H1 (cell line): Measurements from ENCODE around the gene EXOSC7. TPM values are rescaled to one million over a fixed set of nuclear protein-coding genes. Genes with fewer than 3 reads are reported as not detected.

ENCODE experiments used
- BACH1 ChIP-seq: IDR thresholded peaks from 2 replicates; pipeline ENCODE4 v1.6.1; 2012; ENCODE audit warnings: low read length, improper control_type of control experiment
- BRCA1 ChIP-seq: IDR thresholded peaks from 2 replicates; pipeline ENCODE4 v1.6.1; 2012; ENCODE audit warnings: low read depth, low read length, improper control_type of control experiment
- CBX5 ChIP-seq: fragments of 300-800, 300-1000 bp; sonication (generic); IDR thresholded peaks from 2 replicates; pipeline ENCODE4 v1.7.1; 2016; ENCODE audit warnings: antibody characterized with exemption, low read length, low read depth
- CHD2 ChIP-seq: IDR thresholded peaks from 2 replicates; pipeline ENCODE4 v1.6.1; 2012; ENCODE audit warnings: low read length, improper control_type of control experiment
- CREB1 ChIP-seq: IDR thresholded peaks from 2 replicates; pipeline ENCODE4 v1.6.1; 2012; ENCODE audit warnings: inconsistent platforms
- EP300 ChIP-seq, 2 experiments: IDR thresholded peaks; 1 replicate in 1 of 2; 2 replicates in 1 of 2; pipeline ENCODE4 v1.6.1; 2011 to 2012; ENCODE audit warnings: low read depth in 2 of 2, low read length in 2 of 2, mild to moderate bottlenecking in 2 of 2, borderline replicate concordance in 1 of 2, inconsistent platforms in 1 of 2, moderate library complexity in 1 of 2
- GTF2F1 ChIP-seq: IDR thresholded peaks from 2 replicates; pipeline ENCODE4 v1.6.1; 2012; ENCODE audit warnings: low read depth, low read length, improper control_type of control experiment, borderline replicate concordance
- KDM1A ChIP-seq: fragments of 200-600, 300-600 bp; sonication (generic); IDR thresholded peaks from 2 replicates; pipeline ENCODE4 v1.7.1; 2016; ENCODE audit warnings: mild to moderate bottlenecking, low read length, borderline replicate concordance
- KDM5A ChIP-seq: fragments of 200-600 bp; IDR thresholded peaks from 2 replicates; pipeline ENCODE4 v1.7.1; 2012; ENCODE audit warnings: mild to moderate bottlenecking, low read length, inconsistent platforms, mixed read lengths
- PHF8 ChIP-seq: fragments of 200-600 bp; sonication (generic); conservative IDR thresholded peaks from 2 replicates; pipeline ENCODE4 v1.7.1; 2012; ENCODE audit warnings: low read depth, mild to moderate bottlenecking, inconsistent platforms, low read length, moderate library complexity
- POLR2A ChIP-seq, 2 experiments: IDR thresholded peaks; 1 replicate in 1 of 2; 2 replicates in 1 of 2; pipeline ENCODE4 v1.6.1; 2011; ENCODE audit warnings: low read depth in 2 of 2, low read length in 2 of 2, mild to moderate bottlenecking in 2 of 2; ENCODE audit errors: control extremely low read depth in 1 of 2
- POU5F1 ChIP-seq: IDR thresholded peaks from 2 replicates; pipeline ENCODE4 v1.6.1; 2011; ENCODE audit warnings: low read depth, mild to moderate bottlenecking, low read length, moderate library complexity
- SAP30 ChIP-seq: fragments of 300-600 bp; sonication (generic); IDR thresholded peaks from 2 replicates; pipeline ENCODE4 v1.7.1; 2012; ENCODE audit warnings: low read length, moderate library complexity, mild to moderate bottlenecking, inconsistent platforms; ENCODE audit not compliant: insufficient read depth, insufficient replicate concordance
- SIN3A ChIP-seq, 2 experiments: IDR thresholded peaks in 1 of 2; conservative IDR thresholded peaks in 1 of 2; 2 replicates each; pipeline ENCODE4 v1.6.1; 2011 to 2012; ENCODE audit warnings: low read length in 2 of 2, improper control_type of control experiment in 1 of 2, low read depth in 1 of 2, mild to moderate bottlenecking in 1 of 2
- SRF ChIP-seq: IDR thresholded peaks from 2 replicates; pipeline ENCODE4 v1.6.1; 2011; ENCODE audit warnings: mild to moderate bottlenecking, low read depth, low read length, moderate library complexity
- TAF7 ChIP-seq: optimal IDR thresholded peaks from 2 replicates; pipeline ENCODE3; 2011; ENCODE audit warnings: low read depth, mild to moderate bottlenecking, inconsistent platforms, low read length, moderate library complexity, borderline replicate concordance
- TBP ChIP-seq: IDR thresholded peaks from 2 replicates; pipeline ENCODE4 v1.6.1; 2011; ENCODE audit warnings: low read depth, low read length, improper control_type of control experiment
- polyA plus RNA-seq, 7 experiments: library from polyadenylated mRNA; depleted of rRNA in 3 of 7; stranded (reverse) in 5 of 7; unstranded in 2 of 7; fragments of >200 nt in 5 of 7; fragments of 200-250 nt in 2 of 7; gene quantifications; 1 replicate in 5 of 7; 2 replicates in 1 of 7; 4 replicates in 1 of 7; pipeline versions ENCODE4 v1.2.1 to v1.2.3, GENCODE V29; 2011 to 2013; ENCODE audit warnings: missing spikeins in 2 of 7, mixed read lengths in 2 of 7
- total RNA-seq: library from RNA; stranded (reverse); fragmentation: NEBNext Ultra II Directional; extraction: Animal tissue kit (Norgen Biotek cat#: 25700); gene quantifications from 2 replicates; pipeline ENCODE4 v1.2.1, GENCODE V29; 2021
- TF ChIP-seq, protein P1 (sequence below): IDR thresholded peaks from 2 replicates; pipeline ENCODE4 v1.6.1; 2012; ENCODE audit warnings: inconsistent platforms
- TF ChIP-seq, protein P2 (sequence below): IDR thresholded peaks from 2 replicates; pipeline ENCODE4 v1.6.1; 2012; ENCODE audit warnings: inconsistent platforms
- TF ChIP-seq, protein P3 (sequence below): IDR thresholded peaks from 2 replicates; pipeline ENCODE4 v1.6.1; 2011; ENCODE audit warnings: low read depth, mild to moderate bottlenecking, low read length; ENCODE audit not compliant: insufficient read depth

Gene EXOSC7
- total and polyA plus RNA-seq, 2 of the 8 experiments (the other 6 are each of a cell fraction or from before 2014, with no cell fraction given), result 92.7 to 94.5 TPM

DNA sequence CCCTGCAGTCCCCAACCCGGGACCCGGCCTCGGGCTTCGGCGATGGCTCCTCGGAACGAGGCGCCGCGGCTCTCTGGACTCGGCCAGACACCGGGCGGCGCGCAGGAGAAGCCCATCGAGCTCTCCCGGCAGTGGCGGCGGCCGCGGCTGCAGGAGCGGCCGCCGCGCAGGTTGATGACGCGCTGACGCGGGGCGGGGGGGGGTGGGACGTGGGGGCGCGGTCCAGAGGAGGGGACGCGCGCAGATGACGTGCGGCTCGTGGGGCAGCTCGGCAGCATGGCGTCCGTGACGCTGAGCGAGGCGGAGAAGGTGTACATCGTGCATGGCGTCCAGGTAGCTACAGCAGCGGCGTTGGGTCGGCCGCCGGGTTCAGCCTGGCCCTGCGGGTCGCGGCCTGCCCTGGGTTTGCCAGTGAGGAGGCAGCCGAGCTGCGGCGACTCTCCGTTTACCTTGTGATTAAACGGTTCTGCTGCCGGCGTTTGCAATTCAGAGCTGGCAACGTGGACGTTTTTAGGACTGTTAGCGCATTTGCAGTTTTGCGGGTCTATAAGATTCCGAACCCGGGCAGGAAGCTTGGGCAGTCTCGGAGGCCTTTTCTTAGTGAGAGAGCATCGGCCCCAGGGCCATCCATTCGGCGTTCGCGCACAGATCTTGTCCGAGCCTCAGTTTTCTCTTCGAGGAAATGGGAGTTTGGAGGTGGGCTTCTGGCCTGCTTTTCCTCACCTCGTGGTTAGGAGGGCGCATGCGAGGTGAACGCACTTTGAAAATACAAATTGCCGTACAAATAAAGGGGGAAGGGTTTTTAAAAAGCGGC is at the start of gene EXOSC7, which contains the start of gene ZDHHC3 (continued):
- TF ChIP-seq SAP30 (no peak), CHD2 (no peak), KDM5A (peak; percentile 68), POLR2A (IDR thresholded peaks at IDR 0.05; ENCODE audit: control extremely low read depth in 1 of 2, low read depth in 2 of 2, low read length in 2 of 2) (peak; percentile 89 to 98), TAF7 (peak; percentile 66), SIN3A (conservative IDR thresholded peaks at IDR 0.05 in 1 of 2, IDR thresholded peaks at IDR 0.05 in 1 of 2; ENCODE audit: low read depth in 1 of 2, low read length in 2 of 2) (peak in 1 of 2 experiments; percentile 78; a peak in 2 of 4 replicates), CREB1 (peak; percentile 98), KDM1A (peak; percentile 61; the same call in 1 of the 2 replicates), CBX5 (no peak), BRCA1 (no peak), SRF (peak; percentile 60), EP300 (IDR thresholded peaks at IDR 0.05; ENCODE audit: borderline replicate concordance in 1 of 2, low read depth in 2 of 2, low read length in 2 of 2) (no peak), TBP (peak; percentile 82), BACH1 (no peak), PHF8 (peak; percentile 96), POU5F1 (no peak), GTF2F1 (no peak)
- TF ChIP-seq, protein P1, sequence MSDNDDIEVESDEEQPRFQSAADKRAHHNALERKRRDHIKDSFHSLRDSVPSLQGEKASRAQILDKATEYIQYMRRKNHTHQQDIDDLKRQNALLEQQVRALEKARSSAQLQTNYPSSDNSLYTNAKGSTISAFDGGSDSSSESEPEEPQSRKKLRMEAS, result peak; percentile 92
- TF ChIP-seq, protein P2, sequence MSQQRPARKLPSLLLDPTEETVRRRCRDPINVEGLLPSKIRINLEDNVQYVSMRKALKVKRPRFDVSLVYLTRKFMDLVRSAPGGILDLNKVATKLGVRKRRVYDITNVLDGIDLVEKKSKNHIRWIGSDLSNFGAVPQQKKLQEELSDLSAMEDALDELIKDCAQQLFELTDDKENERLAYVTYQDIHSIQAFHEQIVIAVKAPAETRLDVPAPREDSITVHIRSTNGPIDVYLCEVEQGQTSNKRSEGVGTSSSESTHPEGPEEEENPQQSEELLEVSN, result no peak; the same call in 1 of the 2 replicates
- TF ChIP-seq, protein P3, sequence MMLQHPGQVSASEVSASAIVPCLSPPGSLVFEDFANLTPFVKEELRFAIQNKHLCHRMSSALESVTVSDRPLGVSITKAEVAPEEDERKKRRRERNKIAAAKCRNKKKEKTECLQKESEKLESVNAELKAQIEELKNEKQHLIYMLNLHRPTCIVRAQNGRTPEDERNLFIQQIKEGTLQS, result 0 out of 2 replicates have a peak, but pooled peaks have one; percentile 26
- TF ChIP-seq, all 59 proteins: peak for 18
